SK-N-SH treated with all-trans-retinoic acid at 6 μM for 48 hours (cell line): Measurements from ENCODE around the gene FAXDC2.

Experiments
- ATAC-seq: fragments of 200-7000 bp; cut with Tn5 transposase; 3 replicates; pipeline ENCODE4 v1.9.1; 2020; ENCODE audit warnings: mild to moderate bottlenecking, moderate library complexity
- ARNTL ChIP-seq: fragments of 450-650 bp; formaldehyde crosslinking; IDR thresholded peaks from 2 replicates; pipeline ENCODE4 v1.5.0; 2020; ENCODE audit warnings: low read depth, mild to moderate bottlenecking, moderate library complexity, borderline replicate concordance
- BACH2 ChIP-seq: fragments of 250-450 bp; sonication (Bioruptor Pico); IDR thresholded peaks from 2 replicates; pipeline ENCODE4 v1.9.0; 2021; ENCODE audit warnings: mild to moderate bottlenecking, borderline replicate concordance
- CSDC2 ChIP-seq: fragments of 250-450 bp; sonication (Bioruptor Pico); IDR thresholded peaks from 2 replicates; pipeline ENCODE4 v1.5.0; 2020; ENCODE audit warnings: mild to moderate bottlenecking, moderate library complexity
- GLIS3 ChIP-seq: fragments of 250-450 bp; sonication (Bioruptor Pico); IDR thresholded peaks from 2 replicates; pipeline ENCODE4 v1.5.0; 2020; ENCODE audit warnings: mild to moderate bottlenecking, moderate library complexity
- PATZ1 ChIP-seq: fragments of 250-450 bp; sonication (Bioruptor Pico); IDR thresholded peaks from 2 replicates; pipeline ENCODE4 v1.8.0; 2020; ENCODE audit warnings: mild to moderate bottlenecking, moderate library complexity, borderline replicate concordance
- RARB ChIP-seq: fragments of 250-450 bp; sonication (Bioruptor Pico); IDR thresholded peaks from 2 replicates; pipeline ENCODE4 v1.8.0; 2021; ENCODE audit warnings: mild to moderate bottlenecking, moderate library complexity
- SNAI2 ChIP-seq: fragments of 250-450 bp; sonication (Bioruptor Pico); IDR thresholded peaks from 2 replicates; pipeline ENCODE4 v1.5.0; 2020; ENCODE audit warnings: mild to moderate bottlenecking, moderate library complexity
- TCF4 ChIP-seq: fragments of 250-450 bp; sonication (Bioruptor Pico); IDR thresholded peaks from 2 replicates; pipeline ENCODE4 v1.8.0; 2021; ENCODE audit warnings: mild to moderate bottlenecking, moderate library complexity, borderline replicate concordance
- TOX ChIP-seq: fragments of 250-450 bp; sonication (Bioruptor Pico); IDR thresholded peaks from 2 replicates; pipeline ENCODE4 v1.8.0; 2021; ENCODE audit warnings: mild to moderate bottlenecking, moderate library complexity, borderline replicate concordance
- ZFP3 ChIP-seq: fragments of 250-450 bp; sonication (Bioruptor Pico); IDR thresholded peaks from 2 replicates; pipeline ENCODE4 v1.5.0; 2020; ENCODE audit warnings: mild to moderate bottlenecking, moderate library complexity
- ZFP30 ChIP-seq: fragments of 450-650 bp; formaldehyde crosslinking; IDR thresholded peaks from 2 replicates; pipeline ENCODE4 v1.5.0; 2022; ENCODE audit warnings: mild to moderate bottlenecking, moderate library complexity
- ZNF565 ChIP-seq: fragments of 450-650 bp; formaldehyde crosslinking; conservative IDR thresholded peaks from 2 replicates; pipeline ENCODE4 v1.5.0; 2020; ENCODE audit warnings: low read depth, mild to moderate bottlenecking, moderate library complexity
- ZNF70 ChIP-seq: fragments of 450-650 bp; formaldehyde crosslinking; IDR thresholded peaks from 2 replicates; pipeline ENCODE4 v1.5.0; 2020; ENCODE audit warnings: mild to moderate bottlenecking, moderate library complexity
- ZNF8 ChIP-seq: fragments of 450-650 bp; formaldehyde crosslinking; IDR thresholded peaks from 2 replicates; pipeline ENCODE4 v1.5.0; 2020; ENCODE audit warnings: mild to moderate bottlenecking, moderate library complexity
- TF ChIP-seq, protein P1 (sequence below): fragments of 250-450 bp; sonication (Bioruptor Pico); IDR thresholded peaks from 2 replicates; pipeline ENCODE4 v1.5.1; 2021; ENCODE audit warnings: mild to moderate bottlenecking, moderate library complexity

The FAXDC2 gene

GRCh38 chr5:154784856-154785255, 65.5 kb downstream of the FAXDC2 start:
- no peak for TF ChIP-seq PATZ1 (CRISPR knock-in tag)
- TF ChIP-seq ARNTL (CRISPR knock-in tag) = no peak
- TF ChIP-seq, protein P1, sequence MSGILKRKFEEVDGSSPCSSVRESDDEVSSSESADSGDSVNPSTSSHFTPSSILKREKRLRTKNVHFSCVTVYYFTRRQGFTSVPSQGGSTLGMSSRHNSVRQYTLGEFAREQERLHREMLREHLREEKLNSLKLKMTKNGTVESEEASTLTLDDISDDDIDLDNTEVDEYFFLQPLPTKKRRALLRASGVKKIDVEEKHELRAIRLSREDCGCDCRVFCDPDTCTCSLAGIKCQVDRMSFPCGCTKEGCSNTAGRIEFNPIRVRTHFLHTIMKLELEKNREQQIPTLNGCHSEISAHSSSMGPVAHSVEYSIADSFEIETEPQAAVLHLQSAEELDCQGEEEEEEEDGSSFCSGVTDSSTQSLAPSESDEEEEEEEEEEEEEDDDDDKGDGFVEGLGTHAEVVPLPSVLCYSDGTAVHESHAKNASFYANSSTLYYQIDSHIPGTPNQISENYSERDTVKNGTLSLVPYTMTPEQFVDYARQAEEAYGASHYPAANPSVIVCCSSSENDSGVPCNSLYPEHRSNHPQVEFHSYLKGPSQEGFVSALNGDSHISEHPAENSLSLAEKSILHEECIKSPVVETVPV (CRISPR knock-in tag) = no peak
- TF ChIP-seq ZFP3 (CRISPR knock-in tag) = no peak
- no peak for TF ChIP-seq ZNF565 (CRISPR knock-in tag)
- no peak for TF ChIP-seq TCF4
- no peak for TF ChIP-seq ZNF70 (CRISPR knock-in tag)

GRCh38 chr5:154783774-154784460, 66.5 kb downstream of the FAXDC2 start:
- no peak for TF ChIP-seq CSDC2
- ATAC-seq = no peak

More at GRCh38 chr5:154784856-154785255, 65.5 kb downstream of the FAXDC2 start:
- ATAC-seq = no peak

- TF ChIP-seq CSDC2 = no peak
- no peak for ATAC-seq
Measured at GRCh38 chr5:154782812-154783592, 67.4 kb downstream of the FAXDC2 start.

DNA sequence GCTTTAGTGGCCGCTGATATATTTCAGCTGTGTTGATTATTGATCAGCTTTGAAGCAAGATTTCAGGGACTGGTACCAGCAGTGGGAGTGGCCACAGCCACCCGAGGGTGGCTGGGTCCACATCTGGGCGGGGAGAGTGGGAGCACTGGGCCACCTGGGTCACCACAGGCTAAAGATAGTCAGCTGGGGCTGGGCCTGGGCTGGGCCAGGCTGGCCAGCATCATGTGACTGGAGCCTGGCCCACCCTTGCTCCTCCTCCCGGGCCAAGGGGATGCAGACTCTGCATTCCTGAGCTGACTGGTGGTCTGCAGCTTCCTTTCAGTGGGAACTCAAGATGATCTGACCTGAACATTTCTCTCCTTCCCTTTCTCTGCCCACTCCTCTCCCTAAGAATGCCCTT, 68.1 kb downstream of the FAXDC2 start:
- no peak for ATAC-seq
- no peak for TF ChIP-seq PATZ1 (CRISPR knock-in tag)
- TF ChIP-seq ZFP3 (CRISPR knock-in tag) = no peak
- TF ChIP-seq ZNF565 (CRISPR knock-in tag) = no peak
- TF ChIP-seq BACH2 (CRISPR knock-in tag) = no peak
- no peak for TF ChIP-seq CSDC2

DNA sequence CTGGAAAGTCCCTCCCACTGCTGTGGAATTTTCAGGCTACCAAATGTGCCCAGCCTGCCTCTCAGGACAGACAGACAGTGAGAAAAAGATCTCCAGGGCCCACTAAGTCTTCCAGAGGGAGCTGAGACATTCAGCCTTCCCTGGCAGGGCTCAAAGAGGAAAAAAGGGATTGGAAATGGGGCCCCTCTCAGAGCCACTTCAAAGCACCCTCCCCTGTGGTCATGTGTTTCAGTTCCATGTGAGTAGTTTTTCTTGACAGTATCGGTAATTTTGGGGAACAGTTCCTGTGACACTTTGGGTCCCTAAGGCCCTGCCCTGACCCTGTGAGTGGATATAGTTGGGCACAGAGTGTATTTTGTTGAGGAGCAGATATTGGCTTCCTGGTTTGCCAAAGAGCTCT, 70.3 kb downstream of the FAXDC2 start:
- ATAC-seq = no peak
- TF ChIP-seq BACH2 (CRISPR knock-in tag) = no peak
- TF ChIP-seq PATZ1 (CRISPR knock-in tag) = no peak
- TF ChIP-seq SNAI2 (CRISPR knock-in tag) = no peak
- no peak for TF ChIP-seq ARNTL (CRISPR knock-in tag)
- no peak for TF ChIP-seq ZFP30 (CRISPR knock-in tag)
- TF ChIP-seq, protein P1 (CRISPR knock-in tag) = no peak
- no peak for TF ChIP-seq ZNF565 (CRISPR knock-in tag)
- no peak for TF ChIP-seq ZNF8 (CRISPR knock-in tag)
- TF ChIP-seq ZFP3 (CRISPR knock-in tag) = no peak
- TF ChIP-seq RARB (CRISPR knock-in tag) = no peak
- TF ChIP-seq TOX (CRISPR knock-in tag) = no peak
- TF ChIP-seq GLIS3 = no peak
